Endodermal cell (in vitro differentiated cells): ENCODE results near the gene ADAMTS16. TPM values are rescaled to one million over a fixed set of nuclear protein-coding genes. Genes with fewer than 3 reads are reported as not detected.

ENCODE experiments used
- DNase-seq: peaks from one replicate; pipeline ENCODE4 v3.0.0-alpha.2; 2017
- H3K27ac ChIP-seq: 2 replicates; pipeline ENCODE4 v1.5.1; 2013; ENCODE audit warnings: mild to moderate bottlenecking, low read depth, low read length, moderate library complexity
- H3K27me3 ChIP-seq: 2 replicates; pipeline ENCODE4 v1.6.1; 2013; ENCODE audit warnings: mild to moderate bottlenecking, low read length, moderate library complexity; ENCODE audit not compliant: insufficient read depth, control insufficient read depth, poor library complexity, severe bottlenecking
- H3K36me3 ChIP-seq: 2 replicates; pipeline ENCODE4 v1.7.0; 2013; ENCODE audit warnings: mild to moderate bottlenecking, low read length, moderate library complexity; ENCODE audit not compliant: control insufficient read depth, insufficient read depth
- H3K4me1 ChIP-seq: one replicate; pipeline ENCODE4 v1.7.0; 2013; ENCODE audit warnings: low read length; ENCODE audit not compliant: control insufficient read depth, insufficient read depth
- H3K4me3 ChIP-seq: 2 replicates; pipeline ENCODE4 v1.5.1; 2013; ENCODE audit warnings: mild to moderate bottlenecking, low read length, moderate library complexity
- H3K9ac ChIP-seq: 2 replicates; pipeline ENCODE4 v1.6.1; 2013; ENCODE audit warnings: mild to moderate bottlenecking, low read length, moderate library complexity; ENCODE audit not compliant: poor library complexity, severe bottlenecking; ENCODE audit errors: extremely low read depth
- H3K9me3 ChIP-seq: 2 replicates; pipeline ENCODE4 v1.6.1; 2013; ENCODE audit warnings: mild to moderate bottlenecking, low read length, moderate library complexity; ENCODE audit not compliant: control insufficient read depth
- H3K27ac Mint-ChIP-seq: 2 replicates; pipeline ENCODE4 v1.8.0; 2020; ENCODE audit warnings: mixed read lengths
- H3K27me3 Mint-ChIP-seq: 2 replicates; pipeline ENCODE4 v1.8.0; 2021; ENCODE audit warnings: mild to moderate bottlenecking, mixed read lengths; ENCODE audit not compliant: insufficient read depth
- H3K36me3 Mint-ChIP-seq: 2 replicates; pipeline ENCODE4 v1.8.0; 2020; ENCODE audit warnings: low read depth, mixed read lengths
- H3K4me1 Mint-ChIP-seq: 2 replicates; pipeline ENCODE4 v1.8.0; 2020; ENCODE audit warnings: mixed read lengths
- H3K4me3 Mint-ChIP-seq: 2 replicates; pipeline ENCODE4 v1.8.0; 2020; ENCODE audit warnings: mild to moderate bottlenecking, moderate library complexity, mixed read lengths
- H3K9me3 Mint-ChIP-seq: 2 replicates; pipeline ENCODE4 v1.8.0; 2020; ENCODE audit warnings: mild to moderate bottlenecking, mixed read lengths
- CTCF ChIP-seq: fragments of 200-600 bp; sonication (generic); conservative IDR thresholded peaks from 2 replicates; pipeline ENCODE4 v1.5.0; 2021; ENCODE audit warnings: antibody characterized with exemption, mild to moderate bottlenecking
- WGBS, 2 experiments: methylation state at CpG; one replicate each; pipeline versions ENCODE4 v1.1.5 to v1.1.7; 2013; ENCODE audit warnings: missing lambda C conversion rate in 2 of 2, mixed read lengths in 1 of 2; ENCODE audit not compliant: insufficient coverage in 1 of 2, insufficient read length in 1 of 2; 5-methylcytosine and 5-hydroxymethylcytosine counted together
- total RNA-seq, 2 donors: library from RNA; stranded (reverse); fragmentation: NEBNext Ultra II Directional in 1 of 2; extraction: Animal tissue kit (Norgen Biotek cat#: 25700) in 1 of 2; gene quantifications; 2 replicates in 1 of 2; 3 replicates in 1 of 2; pipeline ENCODE4 v1.2.1, GENCODE V29; 2021

The ADAMTS16 gene
- total RNA-seq, 2 donors from 2014 or later = 0.77 to 7.4 TPM

- H3K9me3 Mint-ChIP-seq = no peaks in the 10 kb centered on the region
- H3K9me3 ChIP-seq = no peaks in the 10 kb centered on the region
- no peak overlapping the region for H3K9ac ChIP-seq
- no peak overlapping the region for H3K4me3 ChIP-seq
- H3K27ac ChIP-seq = no peak overlapping the region
- H3K4me1 Mint-ChIP-seq = peaks cover 70% of the 10 kb centered on the region
- no peaks in the 10 kb centered on the region for H3K36me3 Mint-ChIP-seq
- no peaks in the 10 kb centered on the region for H3K27me3 Mint-ChIP-seq
- H3K4me1 ChIP-seq = peaks cover 16% of the 10 kb centered on the region
- no peaks in the 10 kb centered on the region for H3K36me3 ChIP-seq
- H3K4me3 Mint-ChIP-seq = peak overlapping the region; percentile 45
- H3K27me3 ChIP-seq = no peaks in the 10 kb centered on the region
- TF ChIP-seq CTCF = no peak
- DNase-seq = no peak
- H3K27ac Mint-ChIP-seq = peak overlapping the region; percentile 92
- 32 to 48% methylated on average over 3 to 4 of the region's 5 CpGs for WGBS, 2 experiments
These were observed 42.5 kb downstream of the ADAMTS16 start for GRCh38 chr5:5182508-5183188.

GRCh38 chr5:5183189-5183699 is 43.1 kb downstream of the ADAMTS16 start:
- 22 to 31% methylated on average over 4 to 16 of the region's 16 CpGs for WGBS, 2 experiments
- TF ChIP-seq CTCF = no peak
- Mint-ChIP-seq H3K9me3 (no peaks in the 10 kb centered on the region), H3K27me3 (no peaks in the 10 kb centered on the region), H3K4me1 (peaks cover 66% of the 10 kb centered on the region), H3K4me3 (peak overlapping the region; percentile 45), H3K27ac (peak overlapping the region; percentile 92), H3K36me3 (no peaks in the 10 kb centered on the region)
- H3K27ac ChIP-seq = no peak overlapping the region
- peak; percentile 88 for DNase-seq
- no peaks in the 10 kb centered on the region for H3K27me3 ChIP-seq
- no peaks in the 10 kb centered on the region for H3K36me3 ChIP-seq
- peaks cover 15% of the 10 kb centered on the region for H3K4me1 ChIP-seq
- H3K9me3 ChIP-seq = no peaks in the 10 kb centered on the region
- no peak overlapping the region for H3K9ac ChIP-seq
- H3K4me3 ChIP-seq = no peak overlapping the region

GRCh38 chr5:5183933-5184332 is 43.8 kb downstream of the ADAMTS16 start:
- Mint-ChIP-seq H3K36me3 (no peaks in the 10 kb centered on the region), H3K27me3 (no peaks in the 10 kb centered on the region), H3K4me1 (peaks cover 60% of the 10 kb centered on the region), H3K4me3 (peak overlapping the region; percentile 45), H3K27ac (peak overlapping the region; percentile 92), H3K9me3 (no peaks in the 10 kb centered on the region)
- WGBS, 2 experiments = 88 to 93% methylated on average over 8 to 10 of the region's 10 CpGs
- Histone ChIP-seq H3K4me1 (peaks cover 13% of the 10 kb centered on the region), H3K36me3 (no peaks in the 10 kb centered on the region), H3K27me3 (no peaks in the 10 kb centered on the region), H3K4me3 (no peak overlapping the region), H3K9ac (no peak overlapping the region), H3K27ac (no peak overlapping the region), H3K9me3 (no peaks in the 10 kb centered on the region)
- no peak for TF ChIP-seq CTCF
- peak; percentile 59 for DNase-seq
